ENCODE measurements around the gene ITIH1.

DNA sequence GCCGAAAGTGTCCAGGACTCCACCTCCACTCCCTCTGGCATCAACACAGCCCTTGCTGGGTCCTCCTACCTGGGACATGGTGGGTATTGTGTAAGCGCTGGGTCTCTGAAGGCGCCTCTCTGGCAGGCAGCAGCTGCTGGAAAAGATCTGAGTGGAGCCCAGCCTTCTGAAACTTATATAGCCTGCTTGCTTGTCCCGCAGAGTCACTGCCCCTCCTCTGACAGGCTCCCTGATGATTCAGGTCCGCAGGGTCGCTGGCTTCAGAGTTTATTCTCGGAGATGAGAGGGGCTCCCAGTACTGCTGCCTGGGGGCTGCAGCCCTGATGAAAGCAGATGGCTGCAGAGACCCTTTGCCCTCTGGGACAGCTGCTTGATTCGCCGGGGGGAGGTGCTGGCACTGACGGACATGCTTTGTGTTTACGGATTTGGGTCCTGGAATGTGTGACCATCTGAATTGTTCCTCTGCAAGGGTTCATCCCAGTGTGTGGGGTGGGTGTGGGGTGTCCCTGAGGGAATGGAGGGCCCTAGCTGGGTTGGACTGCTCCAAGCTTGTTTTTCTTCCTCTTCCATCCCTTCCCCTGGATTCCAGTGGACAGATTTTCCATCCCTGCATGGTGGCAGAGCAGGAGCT, 57.6 kb downstream of the ITIH1 start, which contains the start of gene MUSTN1:
- TF ChIP-seq, protein P1, sequence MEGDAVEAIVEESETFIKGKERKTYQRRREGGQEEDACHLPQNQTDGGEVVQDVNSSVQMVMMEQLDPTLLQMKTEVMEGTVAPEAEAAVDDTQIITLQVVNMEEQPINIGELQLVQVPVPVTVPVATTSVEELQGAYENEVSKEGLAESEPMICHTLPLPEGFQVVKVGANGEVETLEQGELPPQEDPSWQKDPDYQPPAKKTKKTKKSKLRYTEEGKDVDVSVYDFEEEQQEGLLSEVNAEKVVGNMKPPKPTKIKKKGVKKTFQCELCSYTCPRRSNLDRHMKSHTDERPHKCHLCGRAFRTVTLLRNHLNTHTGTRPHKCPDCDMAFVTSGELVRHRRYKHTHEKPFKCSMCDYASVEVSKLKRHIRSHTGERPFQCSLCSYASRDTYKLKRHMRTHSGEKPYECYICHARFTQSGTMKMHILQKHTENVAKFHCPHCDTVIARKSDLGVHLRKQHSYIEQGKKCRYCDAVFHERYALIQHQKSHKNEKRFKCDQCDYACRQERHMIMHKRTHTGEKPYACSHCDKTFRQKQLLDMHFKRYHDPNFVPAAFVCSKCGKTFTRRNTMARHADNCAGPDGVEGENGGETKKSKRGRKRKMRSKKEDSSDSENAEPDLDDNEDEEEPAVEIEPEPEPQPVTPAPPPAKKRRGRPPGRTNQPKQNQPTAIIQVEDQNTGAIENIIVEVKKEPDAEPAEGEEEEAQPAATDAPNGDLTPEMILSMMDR (conservative IDR thresholded peaks at IDR 0.05) = no peak
- TF ChIP-seq ZFX (IDR thresholded peaks at IDR 0.05) = no peak
